Spleen (tissue), 11 donors: ENCODE data around the gene MAN1C1. TPM values are rescaled to one million over a fixed set of nuclear protein-coding genes. Genes with fewer than 3 reads are reported as not detected.
A peak's percentile ranks its signal among the peaks of the same experiment; 100 is the strongest.

Experiments used
- DNase-seq: peaks from one replicate; pipeline ENCODE4 v3.0.0-alpha.2; 2020
- H3K27ac ChIP-seq, 8 donors: fragments of 200-600 bp; sonication (generic) in 7 of 8; 1 replicate in 4 of 8; 2 replicates in 4 of 8; pipeline versions ENCODE4 v1.5.0 to v1.8.0; 2016 to 2021; ENCODE audit warnings: inconsistent platforms in 4 of 8, mild to moderate bottlenecking in 4 of 8, moderate library complexity in 1 of 8
- H3K27me3 ChIP-seq, 7 donors: fragments of 200-600 bp; sonication (generic) in 6 of 7; replicated peaks in 1 of 7; 1 replicate in 4 of 7; 2 replicates in 3 of 7; pipeline versions ENCODE4 v1.5.0 to v1.8.0; 2016 to 2021; ENCODE audit warnings: inconsistent platforms in 3 of 7, mild to moderate bottlenecking in 1 of 7
- H3K36me3 ChIP-seq, 6 donors: fragments of 200-600 bp; sonication (generic) in 5 of 6; 1 replicate in 4 of 6; 2 replicates in 2 of 6; pipeline versions ENCODE4 v1.5.0 to v1.8.0; 2016 to 2021; ENCODE audit warnings: inconsistent platforms in 2 of 6
- H3K4me1 ChIP-seq, 6 donors: fragments of 200-600 bp; sonication (generic) in 5 of 6; 1 replicate in 3 of 6; 2 replicates in 3 of 6; pipeline versions ENCODE4 v1.5.0 to v1.8.0; 2016 to 2021; ENCODE audit warnings: inconsistent platforms in 3 of 6
- H3K4me3 ChIP-seq, 8 donors: fragments of 200-600 bp; sonication (generic) in 7 of 8; 1 replicate in 4 of 8; 2 replicates in 4 of 8; pipeline versions ENCODE4 v1.5.0 to v1.8.0; 2016 to 2021; ENCODE audit warnings: inconsistent platforms in 4 of 8, mild to moderate bottlenecking in 4 of 8, moderate library complexity in 2 of 8
- H3K9me3 ChIP-seq, 8 donors: fragments of 200-600 bp; sonication (generic) in 7 of 8; 1 replicate in 4 of 8; 2 replicates in 4 of 8; pipeline versions ENCODE4 v1.5.0 to v1.8.0; 2016 to 2021; ENCODE audit warnings: inconsistent platforms in 4 of 8
- POLR2A ChIP-seq, 3 donors: fragments of 450-650 bp; IDR thresholded peaks; one replicate each; pipeline ENCODE4 v1.5.1; 2017; ENCODE audit warnings: antibody characterized with exemption in 3 of 3, mild to moderate bottlenecking in 1 of 3
- POLR2AphosphoS5 ChIP-seq, 3 donors: sonication (generic); formaldehyde crosslinking; IDR thresholded peaks; one replicate each; pipeline ENCODE4 v1.5.1; 2017; ENCODE audit warnings: antibody characterized with exemption in 3 of 3
- WGBS, 5 donors: extraction: QIAGEN DNeasy Blood & Tissue Kit in 3 of 5; methylation state at CpG; one replicate each; pipeline versions ENCODE4 v1.1.5 to v1.1.7; 2013 to 2018; 5-methylcytosine and 5-hydroxymethylcytosine counted together
- intact Hi-C: fragments of 100-400 bp; cut with DNase I; formaldehyde crosslinking; loops from one replicate; pipeline ENCODE4 v1.15.0; 2023; ENCODE audit warnings: low total_unique reads
- polyA plus RNA-seq, 3 donors: library from polyadenylated mRNA; stranded (reverse); fragments of 200-250 nt; gene quantifications; one replicate each; pipeline ENCODE4 v1.2.1, GENCODE V29; 2013
- total RNA-seq, 7 donors: library from RNA; depleted of rRNA in 3 of 7; stranded (reverse); fragments of >200 nt in 3 of 7; fragmentation: NEBNext Ultra II Directional in 4 of 7; extraction: Animal tissue kit (Norgen Biotek cat#: 25700) in 4 of 7; gene quantifications; one replicate each; pipeline versions ENCODE4 v1.1.0 to v1.2.1, GENCODE V29; 2016 to 2021
- TF ChIP-seq, protein P1 (sequence below), 11 experiments: fragments of 200-600 bp in 7 of 11; fragments of 450-650 bp in 4 of 11; sonication (generic) in 4 of 11; IDR thresholded peaks in 8 of 11; conservative IDR thresholded peaks in 3 of 11; 1 replicate in 7 of 11; 2 replicates in 4 of 11; pipeline versions ENCODE4 v1.4.0 to v1.8.0; 2016 to 2021; ENCODE audit warnings: antibody characterized with exemption in 11 of 11, inconsistent platforms in 4 of 11, mild to moderate bottlenecking in 1 of 11
- donor health status: healthy with polysubstance abuse.
- donor health status: DM: no; HTN: no; CAD: no; lungs with moderate emphysema.
- donor health status: DM: no; HTN: no; CAD: no.
- donor health status: Bipolar disorder and iron deficiency.
- donor health status: healthy.
- donor health status: DM: no; HTN: no; CAD: no.
- donor health status: DM: yes; HTN: yes; CAD: no.

MAN1C1 gene
- total and polyA plus RNA-seq, 10 donors, result 4.6 to 54.3 (median 41.1) TPM

GRCh38 chr1:25831569-25832196, 215.1 kb downstream of the MAN1C1 start:
- H3K4me1 ChIP-seq, result peaks cover 10 to 47% (median 12%) of the 10 kb centered on the region in 6 donors
- no peak overlapping the region for H3K4me3 ChIP-seq
- DNase-seq, result no peak
- 31 to 41% (median 33%) methylated on average over 5 of the region's 5 CpGs for WGBS, 5 donors
- peaks cover 0 to 98% (median 76%) of the 10 kb centered on the region in 6 donors for H3K36me3 ChIP-seq
- TF ChIP-seq POLR2AphosphoS5 (IDR thresholded peaks at IDR 0.05) (no peak), POLR2A (IDR thresholded peaks at IDR 0.05) (no peak)
- TF ChIP-seq, protein P1, sequence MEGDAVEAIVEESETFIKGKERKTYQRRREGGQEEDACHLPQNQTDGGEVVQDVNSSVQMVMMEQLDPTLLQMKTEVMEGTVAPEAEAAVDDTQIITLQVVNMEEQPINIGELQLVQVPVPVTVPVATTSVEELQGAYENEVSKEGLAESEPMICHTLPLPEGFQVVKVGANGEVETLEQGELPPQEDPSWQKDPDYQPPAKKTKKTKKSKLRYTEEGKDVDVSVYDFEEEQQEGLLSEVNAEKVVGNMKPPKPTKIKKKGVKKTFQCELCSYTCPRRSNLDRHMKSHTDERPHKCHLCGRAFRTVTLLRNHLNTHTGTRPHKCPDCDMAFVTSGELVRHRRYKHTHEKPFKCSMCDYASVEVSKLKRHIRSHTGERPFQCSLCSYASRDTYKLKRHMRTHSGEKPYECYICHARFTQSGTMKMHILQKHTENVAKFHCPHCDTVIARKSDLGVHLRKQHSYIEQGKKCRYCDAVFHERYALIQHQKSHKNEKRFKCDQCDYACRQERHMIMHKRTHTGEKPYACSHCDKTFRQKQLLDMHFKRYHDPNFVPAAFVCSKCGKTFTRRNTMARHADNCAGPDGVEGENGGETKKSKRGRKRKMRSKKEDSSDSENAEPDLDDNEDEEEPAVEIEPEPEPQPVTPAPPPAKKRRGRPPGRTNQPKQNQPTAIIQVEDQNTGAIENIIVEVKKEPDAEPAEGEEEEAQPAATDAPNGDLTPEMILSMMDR (IDR thresholded peaks at IDR 0.05 in 8 of 11, conservative IDR thresholded peaks at IDR 0.05 in 3 of 11), result no peak
- H3K9me3 ChIP-seq, result no peaks in the 10 kb centered on the region
- no peaks in the 10 kb centered on the region for H3K27me3 ChIP-seq
- H3K27ac ChIP-seq, result peak overlapping the region in 3 of 8 donors; percentile 5 to 36 (median 10)
- intact Hi-C loops, result no loop called here

- no peak overlapping the region for H3K4me3 ChIP-seq
- H3K36me3 ChIP-seq, result peaks cover 0 to 92% (median 68%) of the 10 kb centered on the region in 6 donors
- TF ChIP-seq POLR2AphosphoS5 (IDR thresholded peaks at IDR 0.05) (no peak), POLR2A (IDR thresholded peaks at IDR 0.05) (no peak)
- TF ChIP-seq, protein P1 (IDR thresholded peaks at IDR 0.05 in 8 of 11, conservative IDR thresholded peaks at IDR 0.05 in 3 of 11), result no peak
- 72 to 79% (median 76%) methylated on average over 6 of the region's 6 CpGs for WGBS, 5 donors
- H3K9me3 ChIP-seq, result no peaks in the 10 kb centered on the region
- intact Hi-C loops, result no loop called here
- H3K4me1 ChIP-seq, result peaks cover 10 to 47% (median 12%) of the 10 kb centered on the region in 6 donors
- H3K27ac ChIP-seq, result peak overlapping the region in 2 of 8 donors; percentile 10 to 36
- no peak for DNase-seq
- H3K27me3 ChIP-seq, result no peaks in the 10 kb centered on the region
Measured at GRCh38 chr1:25832336-25833037, 215.9 kb downstream of the MAN1C1 start.

GRCh38 chr1:25833158-25833557, 216.6 kb downstream of the MAN1C1 start:
- Histone ChIP-seq H3K36me3 (peaks cover 0 to 85% (median 61%) of the 10 kb centered on the region in 6 donors), H3K4me3 (no peak overlapping the region), H3K4me1 (peaks cover 10 to 45% (median 12%) of the 10 kb centered on the region in 6 donors), H3K27ac (no peak overlapping the region), H3K27me3 (no peaks in the 10 kb centered on the region), H3K9me3 (no peaks in the 10 kb centered on the region)
- intact Hi-C loops, result no loop called here
- TF ChIP-seq POLR2AphosphoS5 (IDR thresholded peaks at IDR 0.05) (no peak), POLR2A (IDR thresholded peaks at IDR 0.05) (no peak)
- TF ChIP-seq, protein P1 (IDR thresholded peaks at IDR 0.05 in 8 of 11, conservative IDR thresholded peaks at IDR 0.05 in 3 of 11), result no peak
- WGBS, 5 donors, result 94 to 100% (median 98%) methylated on average over 5 of the region's 5 CpGs
- DNase-seq, result no peak

Other genes starting within 250 kb of the MAN1C1 start
- gene RHCE, start 196.0 kb upstream of the MAN1C1 start, total RNA-seq, result 1 to 10 TPM in 1 of 7 donors, under 1 TPM in 5, not detected in 1; 0.41 to 7.1 (median 0.60) TPM
- under 1 TPM in 2 of 3 donors, not detected in 1; 0.13 to 0.21 TPM for gene RHCE, start 196.0 kb upstream of the MAN1C1 start, polyA plus RNA-seq
- gene MACO1, start 185.9 kb upstream of the MAN1C1 start, total RNA-seq, result 10 to 100 TPM; 14.3 to 21.0 (median 19.2) TPM
- gene MACO1, start 185.9 kb upstream of the MAN1C1 start, polyA plus RNA-seq, result 1 to 10 TPM; 6.9 to 9.7 (median 7.4) TPM
- 100 to 1,000 TPM in 1 of 7 donors, 10 to 100 TPM in 6; 62.6 to 105 (median 82.3) TPM for gene LDLRAP1, start 73.2 kb upstream of the MAN1C1 start, total RNA-seq
- 10 to 100 TPM; 21.7 to 45.9 (median 28.4) TPM for gene LDLRAP1, start 73.2 kb upstream of the MAN1C1 start, polyA plus RNA-seq
- 10 to 100 TPM; 41.4 to 80.9 (median 59.2) TPM for gene SELENON, start 183.4 kb downstream of the MAN1C1 start, total RNA-seq
- 10 to 100 TPM in 1 of 3 donors, 1 to 10 TPM in 2; 9.7 to 25.8 (median 9.7) TPM for gene SELENON, start 183.4 kb downstream of the MAN1C1 start, polyA plus RNA-seq
- gene MTFR1L, start 203.2 kb downstream of the MAN1C1 start, total RNA-seq, result 10 to 100 TPM; 44.6 to 74.7 (median 53.7) TPM
- 10 to 100 TPM; 32.1 to 44.3 (median 43.0) TPM for gene MTFR1L, start 203.2 kb downstream of the MAN1C1 start, polyA plus RNA-seq
- 1 to 10 TPM in 1 of 7 donors, under 1 TPM in 3, not detected in 3; 0.28 to 1.3 (median 0.71) TPM for gene AUNIP, start 242.7 kb downstream of the MAN1C1 start, total RNA-seq
- gene AUNIP, start 242.7 kb downstream of the MAN1C1 start, polyA plus RNA-seq, result under 1 TPM; 0.07 to 0.61 (median 0.38) TPM